GM19455 (cell line): ENCODE data around the gene POLA1.

Experiments used
- ATAC-seq: cut with Tn5 transposase; IDR thresholded peaks from one replicate; pipeline ENCODE4 v1.9.1; 2021; ENCODE audit not compliant: unreplicated experiment

POLA1 gene

DNA sequence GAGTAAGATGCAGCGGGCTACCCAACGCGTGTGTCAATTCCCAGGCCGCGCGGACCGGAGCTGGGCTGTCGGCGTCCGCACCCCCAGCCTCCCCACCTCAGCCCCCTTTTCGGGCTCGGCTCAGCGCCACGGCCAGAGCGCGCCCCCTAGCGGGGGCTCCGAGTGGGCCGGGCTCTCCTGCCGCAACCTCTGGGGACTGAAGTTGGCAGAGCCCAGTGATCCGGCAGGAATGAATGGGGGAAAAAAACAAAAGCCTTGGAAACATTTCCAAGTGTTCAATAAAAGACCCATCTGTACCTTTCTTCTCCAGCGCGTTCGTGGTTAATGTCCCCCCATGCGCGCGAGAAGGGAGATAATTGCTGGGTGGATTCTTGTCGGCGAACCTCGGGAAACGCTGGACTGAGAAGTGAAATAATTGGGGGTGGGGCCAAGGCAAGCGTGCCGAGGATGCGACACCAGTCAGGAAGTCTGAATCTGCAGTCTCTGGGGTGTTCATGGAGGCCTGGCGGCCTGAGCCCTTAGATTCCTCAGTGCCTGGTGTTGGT, 327.3 kb downstream of the POLA1 start:
- ATAC-seq: peak; percentile 69

DNA sequence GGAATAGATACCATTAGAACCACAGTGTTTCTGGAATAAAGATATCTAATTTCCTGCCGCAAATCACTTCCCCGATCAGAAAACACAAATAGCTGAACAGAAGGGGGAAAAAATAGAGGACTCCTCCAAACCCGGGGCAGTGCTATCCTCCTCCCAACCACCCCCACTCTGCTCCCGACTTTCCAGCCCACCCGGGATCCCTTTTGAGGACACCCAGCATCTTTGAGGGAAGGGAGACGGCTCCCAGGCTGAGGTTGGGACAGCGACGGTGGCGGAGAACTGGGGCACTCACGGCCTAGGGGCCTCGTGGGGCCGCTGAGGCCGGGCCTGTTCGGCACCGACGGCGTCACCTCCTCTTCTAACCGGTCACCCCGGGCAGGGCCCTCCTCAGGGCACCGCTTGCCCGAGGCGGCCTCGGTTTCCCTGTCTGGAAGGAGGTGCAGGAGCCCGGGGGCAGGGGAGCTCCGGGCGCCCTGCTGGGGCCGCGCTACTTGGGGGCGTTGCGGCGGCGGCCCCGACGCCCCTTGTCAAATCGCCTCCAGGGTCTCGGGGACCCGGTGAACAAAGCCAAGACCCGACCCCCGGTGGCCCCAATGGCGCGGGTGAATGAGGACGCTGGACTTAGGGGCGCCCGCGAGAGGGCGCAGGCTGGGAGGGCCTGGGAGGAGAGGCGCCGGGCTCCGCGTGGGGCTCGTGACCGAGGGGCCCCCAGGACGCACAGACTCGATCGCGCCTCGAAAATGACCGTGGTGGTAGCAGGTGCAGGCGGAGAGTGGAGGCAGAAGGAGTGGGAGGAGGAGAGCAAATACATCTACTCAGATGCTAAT, 329.0 kb downstream of the POLA1 start:
- no peak for ATAC-seq

DNA sequence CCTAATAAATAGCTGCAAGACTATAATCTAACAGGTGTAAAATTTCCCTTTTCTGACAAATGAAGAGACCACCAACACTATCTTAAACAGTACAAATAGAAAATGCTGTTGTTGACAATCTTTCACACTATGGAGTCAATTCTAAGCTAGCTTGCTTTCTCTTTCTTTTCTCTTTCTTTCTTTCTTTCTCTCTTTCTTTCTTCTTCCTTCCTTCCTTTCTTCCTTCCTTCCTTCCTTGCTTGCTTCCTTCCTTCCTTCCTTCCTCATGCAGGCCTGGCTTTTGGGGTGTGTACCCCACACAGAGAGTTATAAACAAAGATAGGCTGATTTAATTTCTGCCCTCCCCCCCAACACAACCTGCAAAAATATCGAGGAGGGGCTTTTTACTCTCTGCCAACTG, 330.2 kb downstream of the POLA1 start:
- no peak for ATAC-seq

DNA sequence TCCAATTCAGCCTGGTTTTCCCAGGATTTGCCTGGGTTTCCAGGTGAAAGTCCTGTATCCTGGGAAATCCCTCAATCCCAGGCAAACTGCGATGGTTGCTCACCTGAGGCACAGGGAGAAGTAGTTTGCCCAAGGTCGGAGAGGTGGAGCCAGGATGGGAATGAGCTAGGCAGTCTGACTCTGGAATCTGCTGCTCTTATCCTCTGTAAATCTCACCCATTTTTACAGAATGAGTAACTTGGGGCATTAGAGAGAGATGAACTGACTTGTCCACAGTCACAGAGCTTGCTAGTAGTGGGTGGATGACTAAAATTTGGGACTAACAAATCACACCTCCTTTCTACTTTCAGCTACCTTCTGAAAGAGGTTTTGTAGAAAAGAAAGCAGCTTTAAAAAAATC, 331.9 kb downstream of the POLA1 start:
- ATAC-seq: no peak

DNA sequence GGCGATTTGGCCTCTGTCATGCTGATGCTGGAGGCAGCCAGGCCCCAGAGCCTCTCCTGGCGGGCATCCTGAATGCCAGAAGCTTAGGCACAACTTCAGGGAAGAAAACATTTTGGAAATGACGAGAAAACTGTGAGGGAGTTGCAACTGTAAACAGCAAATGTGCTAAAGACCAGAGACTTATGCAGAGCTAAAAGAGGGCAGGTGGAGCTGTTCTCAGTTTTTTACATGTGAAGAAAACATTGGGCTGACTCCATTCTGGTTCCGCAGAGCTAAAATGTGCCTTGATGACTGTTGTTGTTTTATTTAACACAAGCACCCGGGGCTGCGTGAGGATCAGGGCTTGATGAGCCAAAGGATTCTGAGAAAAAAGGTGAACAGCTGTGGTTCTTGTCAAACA, 332.9 kb downstream of the POLA1 start:
- no peak for ATAC-seq

DNA sequence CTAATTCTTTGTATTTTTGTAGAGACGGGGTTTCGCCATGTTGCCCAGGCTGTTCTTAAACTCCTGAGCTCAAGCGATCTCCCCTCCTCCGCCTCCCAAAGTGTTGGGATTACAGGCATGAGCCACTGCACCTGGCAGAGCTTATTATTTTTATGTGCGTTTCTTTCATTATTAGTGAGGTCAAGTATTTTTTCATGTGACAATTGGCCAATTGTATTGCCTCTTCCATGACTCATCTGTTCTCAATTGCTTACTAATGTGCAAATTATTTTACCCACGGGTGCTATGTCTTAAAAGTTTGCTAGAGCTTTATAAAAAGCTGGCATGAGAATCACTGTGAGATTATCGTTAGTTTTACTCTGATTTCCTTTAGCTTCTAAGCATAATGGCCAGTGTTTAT, 335.0 kb downstream of the POLA1 start:
- ATAC-seq: no peak

DNA sequence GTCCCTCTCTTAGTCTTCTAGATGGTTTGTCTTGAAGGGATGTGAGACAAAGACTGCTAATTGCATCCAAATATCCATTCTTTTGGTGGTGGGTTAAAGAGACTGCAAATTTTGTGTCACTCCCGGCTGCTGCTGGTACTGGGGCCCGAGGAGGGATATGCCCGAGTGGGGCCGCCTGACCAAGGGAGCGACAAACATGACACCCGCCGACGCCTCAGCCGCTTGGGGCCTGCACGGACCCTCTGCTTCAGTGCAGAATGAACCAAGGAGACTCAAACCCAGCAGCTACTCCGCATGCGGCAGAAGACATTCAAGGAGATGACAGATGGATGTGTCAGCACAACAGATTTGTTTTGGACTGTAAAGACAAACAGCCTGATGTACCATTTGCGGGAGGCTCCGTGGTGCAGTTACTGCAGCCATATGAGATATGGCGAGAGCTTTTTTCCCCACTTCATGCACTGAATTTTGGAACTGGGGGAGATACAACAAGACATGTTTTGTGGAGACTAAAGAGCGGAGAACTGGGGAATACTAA, 335.6 kb downstream of the POLA1 start:
- no peak for ATAC-seq

DNA sequence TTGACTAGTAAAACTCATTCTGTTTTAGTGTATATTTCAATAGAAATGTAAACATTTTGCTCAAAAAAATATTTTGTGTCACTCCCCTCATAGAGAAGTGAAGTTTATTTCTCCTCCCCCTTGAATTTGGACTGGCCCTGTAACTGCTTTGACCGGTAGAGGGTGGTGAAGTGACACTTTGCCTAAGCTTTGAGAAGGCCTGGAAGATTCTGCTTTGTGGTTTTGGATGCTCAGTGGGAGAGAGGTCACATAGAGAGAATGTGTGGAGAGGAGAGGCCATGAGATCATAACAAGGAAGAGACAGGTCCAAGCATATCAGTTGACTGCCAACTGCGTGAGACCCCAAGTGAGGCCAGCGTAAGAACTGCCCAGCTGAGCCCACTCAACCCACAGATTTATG, 341.2 kb downstream of the POLA1 start:
- no peak for ATAC-seq

DNA sequence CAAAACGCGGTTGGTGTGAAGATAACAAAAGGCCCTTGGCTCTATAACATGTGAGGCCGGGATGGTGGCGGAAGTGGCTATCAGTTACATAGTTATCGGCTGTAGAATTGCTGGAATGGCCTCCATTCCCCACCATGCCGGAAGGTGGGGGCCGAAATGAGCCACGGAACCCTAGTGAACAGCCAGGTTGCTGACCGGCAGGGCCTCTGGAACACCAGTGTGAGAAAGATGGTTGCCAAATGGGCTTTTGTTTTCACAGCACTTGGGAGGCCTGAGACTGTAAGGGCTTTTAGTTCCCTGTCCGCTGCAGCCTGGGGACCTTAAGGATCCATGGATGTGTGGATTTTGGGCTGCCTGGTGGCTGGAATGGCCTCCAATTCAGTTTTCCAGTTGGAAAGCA, 345.3 kb downstream of the POLA1 start:
- ATAC-seq: no peak

DNA sequence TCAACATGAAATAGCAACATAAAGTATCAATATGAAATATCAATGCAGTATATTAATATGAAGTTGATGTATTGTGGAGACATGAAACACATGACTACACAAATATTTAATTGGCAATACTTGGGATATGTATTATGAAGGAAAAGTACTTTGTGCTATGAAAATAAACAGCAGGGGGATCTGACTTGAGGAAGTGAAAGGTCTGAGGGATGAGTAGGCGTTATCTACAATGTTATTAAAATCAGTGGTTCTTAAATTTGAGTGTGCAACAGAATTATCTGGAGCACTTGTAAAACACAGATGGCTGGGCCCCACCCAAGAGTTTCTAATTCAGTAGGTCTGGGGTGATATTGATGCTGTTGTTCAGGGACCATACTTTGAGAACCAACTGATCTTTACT, 349.5 kb downstream of the POLA1 start:
- ATAC-seq: no peak
